BE2C (cell line): Measurements from ENCODE around the gene MRTFA.
"Not testable (repeated sequence)": the region's sequence is repeated elsewhere in the genome, so short reads cannot be mapped to it uniquely, and the experiment has no call there.

Experiments
- DNase-seq: peaks from one replicate; pipeline ENCODE4 v3.0.0-alpha.2; 2020
- H3K27me3 ChIP-seq: fragments of 250-450 bp; sonication (Bioruptor Pico); 2 replicates; pipeline ENCODE4 v1.5.1; 2020; ENCODE audit warnings: mild to moderate bottlenecking
- H3K36me3 ChIP-seq: fragments of 250-450 bp; sonication (Bioruptor Pico); 2 replicates; pipeline ENCODE4 v1.5.1; 2020; ENCODE audit warnings: mild to moderate bottlenecking
- H3K4me1 ChIP-seq: fragments of 250-450 bp; sonication (Bioruptor Pico); 2 replicates; pipeline ENCODE4 v1.5.1; 2020
- H3K4me3 ChIP-seq: 2 replicates; pipeline ENCODE4 v1.5.1; 2011; ENCODE audit warnings: low read depth, low read length
- H3K9me3 ChIP-seq: fragments of 250-450 bp; sonication (Bioruptor Pico); 2 replicates; pipeline ENCODE4 v1.5.1; 2020
- CTCF ChIP-seq: IDR thresholded peaks from 2 replicates; pipeline ENCODE4 v1.5.1; 2012; ENCODE audit warnings: mild to moderate bottlenecking, low read depth, low read length

The MRTFA gene

GRCh38 chr22:40511604-40512003 lies 124.9 kb downstream of the MRTFA start:
- H3K9me3 ChIP-seq = no peaks in the 10 kb centered on the region
- DNase-seq = no peak
- no peaks in the 10 kb centered on the region for H3K27me3 ChIP-seq
- no peak for TF ChIP-seq CTCF
- H3K4me1 ChIP-seq = no peaks in the 10 kb centered on the region
- no peaks in the 10 kb centered on the region for H3K36me3 ChIP-seq
- H3K4me3 ChIP-seq = no peak overlapping the region

- H3K4me1 ChIP-seq = no peaks in the 10 kb centered on the region
- TF ChIP-seq CTCF = no peak
These were observed 125.7 kb downstream of the MRTFA start for GRCh38 chr22:40510631-40511364.

GRCh38 chr22:40509401-40510134 lies 127.0 kb downstream of the MRTFA start:
- H3K4me3 ChIP-seq = no peak overlapping the region
- no peaks in the 10 kb centered on the region for H3K36me3 ChIP-seq
- no peaks in the 10 kb centered on the region for H3K9me3 ChIP-seq
- TF ChIP-seq CTCF = no peak
- H3K4me1 ChIP-seq = peaks cover 6% of the 10 kb centered on the region; the same call in 1 of the 2 replicates
- DNase-seq = no peak
- no peaks in the 10 kb centered on the region for H3K27me3 ChIP-seq

More at GRCh38 chr22:40510631-40511364, 125.7 kb downstream of the MRTFA start:
- Histone ChIP-seq H3K9me3 (no peaks in the 10 kb centered on the region), H3K36me3 (no peaks in the 10 kb centered on the region), H3K27me3 (no peaks in the 10 kb centered on the region), H3K4me3 (no peak overlapping the region)
- DNase-seq = no peak

- not testable (repeated sequence) for H3K9me3 ChIP-seq, H3K4me3 ChIP-seq, DNase-seq, H3K36me3 ChIP-seq, H3K27me3 ChIP-seq, H3K4me1 ChIP-seq
These were observed 128.5 kb downstream of the MRTFA start for GRCh38 chr22:40508046-40508445.

GRCh38 chr22:40507491-40507890 lies 129.0 kb downstream of the MRTFA start:
- Histone ChIP-seq H3K36me3 (no peaks in the 10 kb centered on the region), H3K4me1 (peaks cover 6% of the 10 kb centered on the region; the same call in 1 of the 2 replicates), H3K4me3 (no peak overlapping the region), H3K9me3 (no peaks in the 10 kb centered on the region), H3K27me3 (no peaks in the 10 kb centered on the region)
- TF ChIP-seq CTCF = no peak
- DNase-seq = no peak

- no peaks in the 10 kb centered on the region for H3K9me3 ChIP-seq
- H3K4me1 ChIP-seq = peaks cover 6% of the 10 kb centered on the region; the same call in 1 of the 2 replicates
These were observed 129.8 kb downstream of the MRTFA start for GRCh38 chr22:40506762-40507161.

More at GRCh38 chr22:40506762-40507161, 129.8 kb downstream of the MRTFA start:
- H3K36me3 ChIP-seq = no peaks in the 10 kb centered on the region
- no peak for DNase-seq
- H3K27me3 ChIP-seq = no peaks in the 10 kb centered on the region
- no peak overlapping the region for H3K4me3 ChIP-seq
- no peak for TF ChIP-seq CTCF
